ENCODE results near the gene CACNA1D.

CACNA1D gene

GRCh38 chr3:53482227-53482626 lies 12.2 kb upstream of the CACNA1D start:
- no peak overlapping the region for H3K9ac ChIP-seq (ENCODE audit: low read length)
- no peak overlapping the region for H3K27ac ChIP-seq (ENCODE audit: low read depth, low read length)
- no peaks in the 10 kb centered on the region for H3K36me3 ChIP-seq (ENCODE audit: control insufficient read depth, insufficient read depth, low read length)
- no peaks in the 10 kb centered on the region for H3K9me3 ChIP-seq (ENCODE audit: control insufficient read depth, insufficient read depth, low read depth, low read length)
- H3K27me3 ChIP-seq (ENCODE audit: control insufficient read depth, insufficient read depth, low read length) = peaks cover 10% of the 10 kb centered on the region; the same call in 1 of the 2 replicates
- peaks cover 5% of the 10 kb centered on the region; the same call in 1 of the 2 replicates for H3K4me1 ChIP-seq (ENCODE audit: control insufficient read depth, insufficient read depth, low read length)
- H3K4me3 ChIP-seq (ENCODE audit: low read depth, low read length) = no peak overlapping the region

GRCh38 chr3:53483821-53484220 lies 10.6 kb upstream of the CACNA1D start:
- Histone ChIP-seq H3K4me3 (ENCODE audit: low read depth, low read length) (no peak overlapping the region), H3K36me3 (ENCODE audit: control insufficient read depth, insufficient read depth, low read length) (no peaks in the 10 kb centered on the region), H3K27me3 (ENCODE audit: control insufficient read depth, insufficient read depth, low read length) (peaks cover 16% of the 10 kb centered on the region; the same call in 1 of the 2 replicates), H3K9ac (ENCODE audit: low read length) (no peak overlapping the region), H3K4me1 (ENCODE audit: control insufficient read depth, insufficient read depth, low read length) (no peaks in the 10 kb centered on the region), H3K9me3 (ENCODE audit: control insufficient read depth, insufficient read depth, low read depth, low read length) (no peaks in the 10 kb centered on the region), H3K27ac (ENCODE audit: low read depth, low read length) (no peak overlapping the region)

GRCh38 chr3:53484984-53485383 lies 9.4 kb upstream of the CACNA1D start:
- Histone ChIP-seq H3K9ac (ENCODE audit: low read length) (no peak overlapping the region), H3K4me3 (ENCODE audit: low read depth, low read length) (no peak overlapping the region), H3K27me3 (ENCODE audit: control insufficient read depth, insufficient read depth, low read length) (peaks cover 16% of the 10 kb centered on the region; the same call in 1 of the 2 replicates), H3K4me1 (ENCODE audit: control insufficient read depth, insufficient read depth, low read length) (no peaks in the 10 kb centered on the region), H3K36me3 (ENCODE audit: control insufficient read depth, insufficient read depth, low read length) (no peaks in the 10 kb centered on the region), H3K9me3 (ENCODE audit: control insufficient read depth, insufficient read depth, low read depth, low read length) (no peaks in the 10 kb centered on the region), H3K27ac (ENCODE audit: low read depth, low read length) (no peak overlapping the region)

- H3K9ac ChIP-seq (ENCODE audit: low read length) = no peak overlapping the region
- peaks cover 24% of the 10 kb centered on the region for H3K27me3 ChIP-seq (ENCODE audit: control insufficient read depth, insufficient read depth, low read length)
- no peaks in the 10 kb centered on the region for H3K4me1 ChIP-seq (ENCODE audit: control insufficient read depth, insufficient read depth, low read length)
- H3K27ac ChIP-seq (ENCODE audit: low read depth, low read length) = no peak overlapping the region
- H3K9me3 ChIP-seq (ENCODE audit: control insufficient read depth, insufficient read depth, low read depth, low read length) = no peaks in the 10 kb centered on the region
- H3K36me3 ChIP-seq (ENCODE audit: control insufficient read depth, insufficient read depth, low read length) = no peaks in the 10 kb centered on the region
- H3K4me3 ChIP-seq (ENCODE audit: low read depth, low read length) = no peak overlapping the region
Observed at GRCh38 chr3:53485675-53486403, 8.6 kb upstream of the CACNA1D start.

GRCh38 chr3:53486961-53487654 lies 7.3 kb upstream of the CACNA1D start:
- Histone ChIP-seq H3K9me3 (ENCODE audit: control insufficient read depth, insufficient read depth, low read depth, low read length) (no peaks in the 10 kb centered on the region), H3K27ac (ENCODE audit: low read depth, low read length) (no peak overlapping the region), H3K4me1 (ENCODE audit: control insufficient read depth, insufficient read depth, low read length) (no peaks in the 10 kb centered on the region), H3K27me3 (ENCODE audit: control insufficient read depth, insufficient read depth, low read length) (peaks cover 36% of the 10 kb centered on the region), H3K4me3 (ENCODE audit: low read depth, low read length) (no peak overlapping the region), H3K36me3 (ENCODE audit: control insufficient read depth, insufficient read depth, low read length) (no peaks in the 10 kb centered on the region), H3K9ac (ENCODE audit: low read length) (no peak overlapping the region)

GRCh38 chr3:53489386-53489785 lies 5.0 kb upstream of the CACNA1D start:
- Histone ChIP-seq H3K4me3 (ENCODE audit: low read depth, low read length) (no peak overlapping the region), H3K9ac (ENCODE audit: low read length) (no peak overlapping the region), H3K27me3 (ENCODE audit: control insufficient read depth, insufficient read depth, low read length) (peaks cover 53% of the 10 kb centered on the region), H3K36me3 (ENCODE audit: control insufficient read depth, insufficient read depth, low read length) (no peaks in the 10 kb centered on the region), H3K27ac (ENCODE audit: low read depth, low read length) (no peak overlapping the region), H3K4me1 (ENCODE audit: control insufficient read depth, insufficient read depth, low read length) (peaks cover 6% of the 10 kb centered on the region; the same call in 1 of the 2 replicates), H3K9me3 (ENCODE audit: control insufficient read depth, insufficient read depth, low read depth, low read length) (no peaks in the 10 kb centered on the region)

GRCh38 chr3:53489787-53490458 lies 4.5 kb upstream of the CACNA1D start:
- H3K27ac ChIP-seq (ENCODE audit: low read depth, low read length) = no peak overlapping the region
- peaks cover 6% of the 10 kb centered on the region; the same call in 1 of the 2 replicates for H3K4me1 ChIP-seq (ENCODE audit: control insufficient read depth, insufficient read depth, low read length)
- no peak overlapping the region for H3K4me3 ChIP-seq (ENCODE audit: low read depth, low read length)
- no peak overlapping the region for H3K9ac ChIP-seq (ENCODE audit: low read length)
- H3K9me3 ChIP-seq (ENCODE audit: control insufficient read depth, insufficient read depth, low read depth, low read length) = no peaks in the 10 kb centered on the region
- no peaks in the 10 kb centered on the region for H3K36me3 ChIP-seq (ENCODE audit: control insufficient read depth, insufficient read depth, low read length)
- H3K27me3 ChIP-seq (ENCODE audit: control insufficient read depth, insufficient read depth, low read length) = peaks cover 51% of the 10 kb centered on the region

- Histone ChIP-seq H3K27me3 (ENCODE audit: control insufficient read depth, insufficient read depth, low read length) (peaks cover 57% of the 10 kb centered on the region), H3K4me3 (ENCODE audit: low read depth, low read length) (no peak overlapping the region), H3K9me3 (ENCODE audit: control insufficient read depth, insufficient read depth, low read depth, low read length) (no peaks in the 10 kb centered on the region), H3K4me1 (ENCODE audit: control insufficient read depth, insufficient read depth, low read length) (peaks cover 6% of the 10 kb centered on the region; the same call in 1 of the 2 replicates), H3K36me3 (ENCODE audit: control insufficient read depth, insufficient read depth, low read length) (no peaks in the 10 kb centered on the region), H3K27ac (ENCODE audit: low read depth, low read length) (no peak overlapping the region), H3K9ac (ENCODE audit: low read length) (no peak overlapping the region)
Observed at GRCh38 chr3:53490459-53490968, 3.9 kb upstream of the CACNA1D start.

GRCh38 chr3:53491276-53491675 lies 3.1 kb upstream of the CACNA1D start:
- no peaks in the 10 kb centered on the region for H3K9me3 ChIP-seq (ENCODE audit: control insufficient read depth, insufficient read depth, low read depth, low read length)
- peaks cover 64% of the 10 kb centered on the region for H3K27me3 ChIP-seq (ENCODE audit: control insufficient read depth, insufficient read depth, low read length)
- H3K9ac ChIP-seq (ENCODE audit: low read length) = no peak overlapping the region
- H3K4me1 ChIP-seq (ENCODE audit: control insufficient read depth, insufficient read depth, low read length) = peaks cover 9% of the 10 kb centered on the region; the same call in 1 of the 2 replicates
- no peak overlapping the region for H3K27ac ChIP-seq (ENCODE audit: low read depth, low read length)
- H3K36me3 ChIP-seq (ENCODE audit: control insufficient read depth, insufficient read depth, low read length) = no peaks in the 10 kb centered on the region
- no peak overlapping the region for H3K4me3 ChIP-seq (ENCODE audit: low read depth, low read length)

- H3K27ac ChIP-seq (ENCODE audit: low read depth, low read length) = no peak overlapping the region
- peak overlapping the region; percentile 74 for H3K4me3 ChIP-seq (ENCODE audit: low read depth, low read length)
- no peaks in the 10 kb centered on the region for H3K9me3 ChIP-seq (ENCODE audit: control insufficient read depth, insufficient read depth, low read depth, low read length)
- peaks cover 84% of the 10 kb centered on the region for H3K27me3 ChIP-seq (ENCODE audit: control insufficient read depth, insufficient read depth, low read length)
- H3K9ac ChIP-seq (ENCODE audit: low read length) = no peak overlapping the region
- H3K36me3 ChIP-seq (ENCODE audit: control insufficient read depth, insufficient read depth, low read length) = no peaks in the 10 kb centered on the region
- H3K4me1 ChIP-seq (ENCODE audit: control insufficient read depth, insufficient read depth, low read length) = peaks cover 9% of the 10 kb centered on the region; the same call in 1 of the 2 replicates
Observed at GRCh38 chr3:53493595-53493962, 832 bp upstream of the CACNA1D start.

- no peaks in the 10 kb centered on the region for H3K9me3 ChIP-seq (ENCODE audit: control insufficient read depth, insufficient read depth, low read depth, low read length)
- no peaks in the 10 kb centered on the region for H3K36me3 ChIP-seq (ENCODE audit: control insufficient read depth, insufficient read depth, low read length)
- no peak overlapping the region for H3K9ac ChIP-seq (ENCODE audit: low read length)
- H3K4me3 ChIP-seq (ENCODE audit: low read depth, low read length) = peak overlapping the region; percentile 74
- peaks cover 9% of the 10 kb centered on the region; the same call in 1 of the 2 replicates for H3K4me1 ChIP-seq (ENCODE audit: control insufficient read depth, insufficient read depth, low read length)
- H3K27ac ChIP-seq (ENCODE audit: low read depth, low read length) = no peak overlapping the region
- peaks cover 81% of the 10 kb centered on the region for H3K27me3 ChIP-seq (ENCODE audit: control insufficient read depth, insufficient read depth, low read length)
Observed at GRCh38 chr3:53495146-53495519, 722 bp downstream of the CACNA1D start.
